CD4-positive, CD25-positive, alpha-beta regulatory T cell (primary cell): ENCODE measurements around the gene OCEL1. TPM values are rescaled to one million over a fixed set of nuclear protein-coding genes. Genes with fewer than 3 reads are reported as not detected.

Experiments used
- ATAC-seq, 2 donors: fragments of 150-1000 bp; cut with Tn5 transposase; one replicate each; pipeline ENCODE4 v1.10.0; 2021; ENCODE audit warnings: low read depth in 2 of 2, moderate number of reproducible peaks in 2 of 2, moderate library complexity in 1 of 2
- DNase-seq, 3 donors: peaks; one replicate each; pipeline versions ENCODE4 v3.0.0 to v3.0.0-alpha.2; 2012 to 2022; ENCODE audit warnings: mixed read lengths in 1 of 3
- H3K27ac ChIP-seq: one replicate; pipeline ENCODE4 v1.7.0; 2013; ENCODE audit warnings: mild to moderate bottlenecking, low read length; ENCODE audit not compliant: insufficient read depth, poor library complexity, severe bottlenecking
- H3K27me3 ChIP-seq: one replicate; pipeline ENCODE4 v1.7.0; 2013; ENCODE audit warnings: low read length; ENCODE audit not compliant: control insufficient read depth, insufficient read depth
- H3K36me3 ChIP-seq: one replicate; pipeline ENCODE4 v1.7.0; 2013; ENCODE audit warnings: mild to moderate bottlenecking, low read length, moderate library complexity; ENCODE audit not compliant: control insufficient read depth, insufficient read depth
- H3K4me1 ChIP-seq: 2 replicates; pipeline ENCODE4 v1.7.0; 2013; ENCODE audit warnings: mild to moderate bottlenecking, low read length; ENCODE audit not compliant: insufficient read depth, control insufficient read depth, poor library complexity, severe bottlenecking
- H3K4me3 ChIP-seq: one replicate; pipeline ENCODE4 v1.7.0; 2013; ENCODE audit warnings: low read depth, mild to moderate bottlenecking, low read length, moderate library complexity
- H3K9me3 ChIP-seq, 2 experiments: 1 replicate in 1 of 2; 2 replicates in 1 of 2; pipeline ENCODE4 v1.7.0; 2013; ENCODE audit warnings: low read length in 2 of 2, mild to moderate bottlenecking in 1 of 2, moderate library complexity in 1 of 2; ENCODE audit not compliant: control insufficient read depth in 2 of 2
- H3K27ac Mint-ChIP-seq, 3 donors: one replicate each; pipeline ENCODE4 v1.8.0; 2020 to 2022; ENCODE audit warnings: mild to moderate bottlenecking in 3 of 3, mixed read lengths in 3 of 3, moderate library complexity in 2 of 3
- H3K27me3 Mint-ChIP-seq: one replicate; pipeline ENCODE4 v1.8.0; 2022; ENCODE audit warnings: mild to moderate bottlenecking, mixed read lengths
- H3K36me3 Mint-ChIP-seq: one replicate; pipeline ENCODE4 v1.8.0; 2020; ENCODE audit warnings: mixed read lengths
- H3K4me1 Mint-ChIP-seq, 4 donors: one replicate each; pipeline ENCODE4 v1.8.0; 2020 to 2022; ENCODE audit warnings: mixed read lengths in 4 of 4, mild to moderate bottlenecking in 1 of 4
- H3K4me3 Mint-ChIP-seq, 4 donors: one replicate each; pipeline ENCODE4 v1.8.0; 2020 to 2022; ENCODE audit warnings: mild to moderate bottlenecking in 4 of 4, mixed read lengths in 4 of 4, moderate library complexity in 3 of 4
- H3K9me3 Mint-ChIP-seq, 7 donors: one replicate each; pipeline ENCODE4 v1.8.0; 2020 to 2022; ENCODE audit warnings: mixed read lengths in 7 of 7, mild to moderate bottlenecking in 3 of 7, moderate library complexity in 2 of 7
- polyA plus RNA-seq, 4 donors: library from polyadenylated mRNA; unstranded; fragments of 300-500 nt; fragmentation: Illumina TruSeq; gene quantifications; one replicate each; pipeline ENCODE4 v1.2.3, GENCODE V29; 2021
- total RNA-seq: library from RNA; stranded (reverse); gene quantifications from one replicate; pipeline ENCODE4 v1.2.3, GENCODE V29; 2022

The OCEL1 gene
- total and polyA plus RNA-seq, 5 donors from 2014 or later: 23.3 to 51.0 (median 46.7) TPM

DNA sequence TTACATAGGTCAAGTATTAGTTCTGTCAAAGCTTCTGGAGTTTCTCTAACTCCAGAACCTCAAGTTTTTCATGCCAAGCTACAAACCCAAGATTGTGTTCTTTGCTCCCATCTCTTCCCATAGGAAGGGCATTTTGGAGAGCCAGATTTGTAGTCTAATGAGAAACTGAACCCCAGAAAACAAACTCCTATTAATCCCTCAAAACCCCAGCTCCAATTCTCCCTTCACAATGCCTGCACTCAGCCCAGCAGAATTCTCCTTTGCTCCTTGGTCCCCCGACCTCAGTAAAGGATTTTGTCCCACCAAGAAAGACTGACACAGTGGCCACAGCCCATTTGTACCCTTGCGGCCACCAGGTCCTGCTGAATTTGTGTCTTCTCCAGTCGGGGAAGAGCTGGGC is 30.1 kb downstream of the OCEL1 start:
- H3K4me3 ChIP-seq: no peak overlapping the region
- Mint-ChIP-seq H3K9me3 (no peaks in the 10 kb centered on the region), H3K27ac (no peak overlapping the region), H3K4me3 (no peak overlapping the region), H3K36me3 (no peaks in the 10 kb centered on the region), H3K4me1 (peaks cover 0 to 7% (median 4%) of the 10 kb centered on the region in 4 donors), H3K27me3 (peaks cover 15% of the 10 kb centered on the region)
- no peaks in the 10 kb centered on the region for H3K4me1 ChIP-seq
- no peaks in the 10 kb centered on the region for H3K36me3 ChIP-seq
- H3K27ac ChIP-seq: no peak overlapping the region
- ATAC-seq (no peak), DNase-seq (no peak)
- no peaks in the 10 kb centered on the region for H3K9me3 ChIP-seq
- H3K27me3 ChIP-seq: no peaks in the 10 kb centered on the region

DNA sequence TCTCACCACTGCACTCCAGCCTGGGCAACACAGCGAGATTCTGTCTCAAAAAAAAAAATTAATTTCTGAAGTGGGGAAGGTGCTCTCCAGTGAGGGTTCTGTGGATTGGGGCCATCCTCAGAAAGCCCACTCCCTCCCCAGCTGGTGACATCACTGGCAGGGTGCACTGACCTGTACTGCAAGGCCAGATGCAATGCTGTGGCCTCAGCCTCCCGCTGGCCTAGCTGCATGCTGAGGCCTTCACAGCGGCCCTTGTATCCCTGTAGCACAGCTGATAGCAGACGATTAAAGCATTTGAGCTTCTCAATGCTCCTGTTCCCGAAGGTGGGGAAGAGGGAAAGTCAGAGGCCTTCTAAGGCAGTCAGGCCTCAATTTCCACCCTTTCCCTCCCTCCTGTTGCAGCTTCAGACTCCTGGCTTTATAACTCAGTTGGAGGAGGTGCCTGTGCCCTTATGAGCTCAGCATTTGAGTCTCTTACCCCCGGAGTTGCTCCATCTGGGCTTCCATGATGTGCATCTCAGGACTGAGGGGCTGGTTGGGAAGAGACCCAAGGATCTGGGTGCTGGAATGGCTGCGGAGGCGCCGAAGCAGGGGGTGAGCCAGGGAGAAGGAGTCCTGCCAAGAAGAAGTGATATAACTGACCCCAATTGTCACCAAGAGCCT is 33.2 kb downstream of the OCEL1 start:
- Mint-ChIP-seq H3K4me1 (peaks cover 0 to 8% (median 5%) of the 10 kb centered on the region in 4 donors), H3K9me3 (no peaks in the 10 kb centered on the region), H3K36me3 (no peaks in the 10 kb centered on the region), H3K27me3 (peaks cover 15% of the 10 kb centered on the region), H3K4me3 (no peak overlapping the region), H3K27ac (no peak overlapping the region)
- Histone ChIP-seq H3K4me3 (no peak overlapping the region), H3K9me3 (no peaks in the 10 kb centered on the region), H3K36me3 (no peaks in the 10 kb centered on the region), H3K27me3 (no peaks in the 10 kb centered on the region), H3K4me1 (no peaks in the 10 kb centered on the region), H3K27ac (no peak overlapping the region)
- ATAC-seq (no peak), DNase-seq (no peak)

DNA sequence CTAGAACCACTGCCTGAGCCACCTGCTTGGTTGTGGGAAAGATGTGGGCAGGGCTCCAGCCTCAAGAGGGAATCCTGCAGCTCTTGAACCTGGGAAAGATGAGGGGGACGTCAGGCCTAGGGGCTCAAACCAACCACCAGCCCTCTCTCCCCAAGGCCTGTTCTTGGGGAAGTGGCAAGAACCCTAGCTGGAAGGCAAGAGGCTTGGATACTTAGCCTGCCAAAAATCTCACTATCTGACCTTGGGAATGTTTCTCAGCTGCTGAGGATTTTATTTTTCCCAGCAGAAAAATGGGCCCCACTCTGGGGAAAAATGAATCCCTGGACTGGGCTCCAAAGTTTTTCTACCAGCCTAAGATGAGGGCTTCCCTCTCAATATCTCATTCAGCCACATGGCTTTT is 33.9 kb downstream of the OCEL1 start:
- H3K4me1 Mint-ChIP-seq: peaks cover 0 to 14% (median 8%) of the 10 kb centered on the region in 4 donors
- H3K36me3 ChIP-seq: no peaks in the 10 kb centered on the region
- H3K27ac Mint-ChIP-seq: no peak overlapping the region
- ATAC-seq (no peak), DNase-seq (no peak)
- no peak overlapping the region for H3K4me3 ChIP-seq
- H3K4me3 Mint-ChIP-seq: no peak overlapping the region
- H3K27ac ChIP-seq: no peak overlapping the region
- H3K4me1 ChIP-seq: peaks cover 5% of the 10 kb centered on the region
- no peaks in the 10 kb centered on the region for H3K9me3 ChIP-seq
- peaks cover 15% of the 10 kb centered on the region for H3K27me3 Mint-ChIP-seq
- H3K27me3 ChIP-seq: no peaks in the 10 kb centered on the region
- no peaks in the 10 kb centered on the region for H3K9me3 Mint-ChIP-seq
- no peaks in the 10 kb centered on the region for H3K36me3 Mint-ChIP-seq

DNA sequence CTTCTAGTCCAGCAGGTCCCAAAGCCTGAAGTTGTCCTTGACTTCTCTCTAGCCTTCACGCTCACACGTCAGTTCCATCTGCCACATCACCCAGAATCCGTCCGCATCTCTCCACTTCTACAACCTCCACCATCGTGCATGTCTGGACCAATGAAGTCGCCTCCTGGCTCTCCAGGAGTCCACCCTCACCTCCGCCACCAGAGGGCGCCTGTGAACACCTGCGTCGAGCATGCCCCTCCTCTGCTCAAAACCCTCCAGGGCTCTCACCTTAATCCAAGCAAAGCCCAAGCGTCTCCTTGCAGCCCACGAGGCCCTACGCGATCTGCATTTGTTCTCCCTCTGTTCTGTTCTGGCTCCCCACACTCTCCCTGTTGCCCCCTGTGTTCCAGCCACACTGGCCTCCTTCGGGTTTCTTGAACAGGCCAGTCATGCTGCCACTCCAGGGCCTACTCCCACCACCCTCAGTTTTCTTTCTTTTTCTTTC is 34.9 kb downstream of the OCEL1 start:
- Mint-ChIP-seq H3K9me3 (no peaks in the 10 kb centered on the region), H3K4me3 (peak overlapping the region in 1 of 4 donors; percentile 22), H3K27me3 (peaks cover 11% of the 10 kb centered on the region), H3K36me3 (no peaks in the 10 kb centered on the region), H3K27ac (peak overlapping the region in 1 of 3 donors; percentile 8), H3K4me1 (peaks cover 0 to 16% (median 8%) of the 10 kb centered on the region in 4 donors)
- Histone ChIP-seq H3K4me3 (no peak overlapping the region), H3K27ac (no peak overlapping the region), H3K36me3 (no peaks in the 10 kb centered on the region), H3K27me3 (no peaks in the 10 kb centered on the region), H3K4me1 (peaks cover 8% of the 10 kb centered on the region), H3K9me3 (no peaks in the 10 kb centered on the region)
- peak; percentile 77 to 91 (median 87) for DNase-seq
- peak; percentile 96 to 98 for ATAC-seq

DNA sequence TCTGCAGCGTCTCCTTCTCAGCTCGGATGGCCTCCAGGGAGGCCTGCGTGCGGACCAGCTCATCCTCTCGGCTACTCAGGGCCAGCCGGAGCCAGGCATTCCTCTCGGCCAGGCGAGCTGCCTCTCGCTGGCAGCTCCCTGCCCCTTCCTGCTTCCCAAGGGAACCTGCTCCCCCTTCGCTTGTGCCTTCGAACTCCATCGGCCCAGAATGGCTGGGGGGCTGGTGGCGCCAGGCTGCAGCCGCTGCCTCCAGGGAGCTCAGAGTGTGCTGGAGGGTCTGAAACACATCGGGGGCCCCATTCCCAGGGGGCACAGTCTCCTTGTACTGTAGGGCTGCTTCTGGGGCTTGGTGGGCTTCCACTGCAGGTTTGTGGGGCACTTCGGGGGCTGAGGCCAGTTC is 36.5 kb downstream of the OCEL1 start:
- H3K36me3 ChIP-seq: no peaks in the 10 kb centered on the region
- H3K27ac Mint-ChIP-seq: peak overlapping the region in 1 of 3 donors; percentile 20
- peaks cover 6 to 29% (median 16%) of the 10 kb centered on the region in 4 donors for H3K4me1 Mint-ChIP-seq
- no peaks in the 10 kb centered on the region for H3K27me3 ChIP-seq
- H3K36me3 Mint-ChIP-seq: no peaks in the 10 kb centered on the region
- H3K4me1 ChIP-seq: peaks cover 15% of the 10 kb centered on the region
- H3K27me3 Mint-ChIP-seq: peaks cover 16% of the 10 kb centered on the region
- H3K9me3 ChIP-seq: no peaks in the 10 kb centered on the region
- no peak overlapping the region for H3K27ac ChIP-seq
- H3K4me3 Mint-ChIP-seq: no peak overlapping the region
- no peaks in the 10 kb centered on the region for H3K9me3 Mint-ChIP-seq
- DNase-seq: no peak
- H3K4me3 ChIP-seq: no peak overlapping the region
- no peak for ATAC-seq

DNA sequence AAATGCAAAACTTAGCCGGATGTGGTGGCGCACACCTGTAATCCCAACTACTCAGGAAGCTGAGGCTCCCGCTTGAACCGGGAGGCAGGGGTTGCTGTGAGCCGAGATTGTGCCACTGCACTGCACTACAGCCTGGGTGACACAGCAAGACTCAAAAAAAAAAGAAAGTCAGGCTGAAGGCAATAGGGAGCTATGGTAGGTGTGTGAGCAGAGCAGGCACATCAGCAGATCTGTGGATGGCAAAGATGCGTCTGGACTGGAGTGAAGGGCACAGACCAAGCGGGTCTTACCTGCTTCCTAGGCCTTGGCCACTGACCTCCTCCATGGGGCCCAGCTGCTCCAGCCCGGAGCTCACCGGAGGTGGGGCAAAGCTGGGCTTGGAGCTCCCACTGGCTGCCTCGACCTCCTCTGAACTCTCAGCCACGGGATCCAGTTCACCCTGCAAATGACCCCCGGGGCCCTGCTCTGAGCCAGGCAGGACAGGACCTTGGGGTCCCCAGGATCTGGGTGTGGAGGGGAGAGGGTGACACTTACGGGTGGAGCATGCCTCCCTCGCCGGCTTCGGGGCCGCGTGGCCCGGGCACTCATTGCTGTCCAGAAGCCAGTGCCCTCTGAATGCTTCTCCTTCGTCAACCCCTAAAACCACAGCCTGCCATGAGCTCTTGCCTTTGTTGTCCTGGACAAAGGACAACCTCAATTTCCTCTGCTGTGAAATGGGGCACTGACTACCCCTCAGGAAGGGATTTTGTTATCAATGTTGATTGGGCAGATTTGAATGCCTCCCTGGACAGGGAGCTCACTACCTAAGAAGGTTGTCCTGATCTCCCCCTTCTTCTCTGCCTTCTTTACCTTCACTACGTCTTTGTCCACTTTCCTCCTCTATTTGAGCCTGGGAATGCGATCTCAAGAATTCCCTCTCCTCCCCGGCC is 38.0 kb downstream of the OCEL1 start:
- Histone ChIP-seq H3K36me3 (peaks cover 2% of the 10 kb centered on the region), H3K9me3 (no peaks in the 10 kb centered on the region), H3K4me3 (no peak overlapping the region), H3K4me1 (peaks cover 23% of the 10 kb centered on the region), H3K27ac (peak overlapping the region; percentile 28), H3K27me3 (no peaks in the 10 kb centered on the region)
- peaks cover 11% of the 10 kb centered on the region for H3K27me3 Mint-ChIP-seq
- peak overlapping the region; percentile 42 to 80 (median 50) for H3K27ac Mint-ChIP-seq
- DNase-seq (no peak), ATAC-seq (no peak)
- no peaks in the 10 kb centered on the region for H3K9me3 Mint-ChIP-seq
- H3K4me3 Mint-ChIP-seq: no peak overlapping the region
- H3K4me1 Mint-ChIP-seq: peaks cover 6 to 35% (median 17%) of the 10 kb centered on the region in 4 donors
- H3K36me3 Mint-ChIP-seq: no peaks in the 10 kb centered on the region

DNA sequence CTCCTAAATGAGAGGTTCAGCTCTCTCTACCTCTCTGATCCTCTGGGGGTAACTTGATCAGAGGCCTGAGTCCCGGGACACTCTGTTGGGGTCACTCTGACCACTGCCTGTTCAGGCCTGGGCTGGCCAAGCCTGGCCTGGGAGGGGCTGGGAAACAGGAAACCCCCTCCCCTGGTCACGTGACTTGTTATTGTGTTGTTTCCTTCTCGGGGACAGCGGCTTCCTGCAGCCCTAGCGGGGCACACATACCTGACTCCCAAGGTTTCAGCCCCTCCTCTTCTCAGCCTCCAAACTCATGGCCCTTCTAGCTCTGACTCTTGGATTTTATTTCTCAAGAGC is 38.6 kb downstream of the OCEL1 start, which contains the start of gene USHBP1:
Gene USHBP1, minus strand, starts transcription at position 105 of the 339 bp plus-strand sequence. CDS start 446 bp downstream, outside the sequence.
- no peaks in the 10 kb centered on the region for H3K9me3 Mint-ChIP-seq
- H3K4me1 ChIP-seq: peaks cover 23% of the 10 kb centered on the region
- H3K27me3 ChIP-seq: no peaks in the 10 kb centered on the region
- no peaks in the 10 kb centered on the region for H3K36me3 Mint-ChIP-seq
- peaks cover 6 to 35% (median 17%) of the 10 kb centered on the region in 4 donors for H3K4me1 Mint-ChIP-seq
- peaks cover 11% of the 10 kb centered on the region for H3K27me3 Mint-ChIP-seq
- no peak within 1 kb of the TSS for H3K4me3 ChIP-seq
- ATAC-seq (no peak), DNase-seq (peak in 1 of 3 donors; percentile 57)
- H3K4me3 Mint-ChIP-seq: no peak within 1 kb of the TSS
- H3K9me3 ChIP-seq: no peaks in the 10 kb centered on the region
- H3K27ac Mint-ChIP-seq: peak within 1 kb of the TSS; percentile 42 to 80 (median 50)
- peaks cover 6% of the 10 kb centered on the region for H3K36me3 ChIP-seq
- peak within 1 kb of the TSS; percentile 28 for H3K27ac ChIP-seq
